GM12878 (cell line): ENCODE results near the gene CDC14B. TPM values are rescaled to one million over a fixed set of nuclear protein-coding genes. Genes with fewer than 3 reads are reported as not detected.

Experiments used
- ATAC-seq: fragments of 200-7000 bp; cut with Tn5 transposase; 3 replicates; pipeline ENCODE4 v1.9.1; 2020; ENCODE audit warnings: mild to moderate bottlenecking, moderate library complexity
- BruUV-seq: library from RNA; stranded (reverse); fragments of 400-500 nt; replicated peaks from 2 replicates; lab custom pipeline; 2021; lab: Mats Ljungman, UMichigan
- CTCF ChIA-PET: fragments of 300-600 bp; sonication (Branson Sonifier 250); formaldehyde crosslinking; extraction: SDS; loops from one replicate; lab custom pipeline; 2021; ENCODE audit warnings: inconsistent platforms; lab: Yijun Ruan, JAX
- POLR2A ChIA-PET: fragments of 350-600 bp; formaldehyde crosslinking; extraction: SDS; loops from one replicate; lab custom pipeline; 2021; ENCODE audit warnings: inconsistent platforms; lab: Charles Lee
- RAD21 ChIA-PET: fragments of 300-600 bp; sonication (Branson Sonifier 250); formaldehyde crosslinking; loops from one replicate; lab custom pipeline; 2023; ENCODE audit warnings: antibody characterized with exemption; ENCODE audit not compliant: unreplicated experiment; lab: Charles Lee
- SMC1A ChIA-PET: fragments of 300-600 bp; sonication (Branson Sonifier 250); formaldehyde crosslinking; loops from one replicate; lab custom pipeline; 2023; ENCODE audit not compliant: unreplicated experiment, uncharacterized antibody; lab: Charles Lee
- DNase-seq: peaks from one replicate; pipeline ENCODE4 v3.0.0-alpha.2; 2011; ENCODE audit warnings: low read depth, low spot score
- FAIRE-seq: peaks from 3 replicates; lab custom pipeline; 2011; peaks lifted over from hg19 to GRCh38; lab: Jason Lieb, UNC
- H2AFZ ChIP-seq: 2 replicates; pipeline ENCODE4 v1.6.0; 2011; ENCODE audit warnings: low read depth, low read length, control low read depth; ENCODE audit not compliant: control insufficient read depth
- H3K27ac ChIP-seq: 2 replicates; pipeline ENCODE4 v1.5.1; 2011; ENCODE audit warnings: control low read depth; ENCODE audit not compliant: control insufficient read depth, insufficient read depth
- H3K27me3 ChIP-seq, 2 experiments: replicated peaks in 1 of 2; 2 replicates each; pipeline versions ENCODE4 v1.6.0 to v1.6.1; 2011; ENCODE audit warnings: low read length in 1 of 2; ENCODE audit not compliant: control insufficient read depth in 2 of 2, insufficient read depth in 2 of 2
- H3K36me3 ChIP-seq, 2 experiments: 2 replicates each; pipeline ENCODE4 v1.5.1; 2011; ENCODE audit warnings: low read length in 1 of 2; ENCODE audit not compliant: control insufficient read depth in 2 of 2, insufficient read depth in 2 of 2
- H3K4me1 ChIP-seq: 2 replicates; pipeline ENCODE4 v1.6.1; 2011; ENCODE audit warnings: mild to moderate bottlenecking, low read length, moderate library complexity, mixed read lengths; ENCODE audit not compliant: control insufficient read depth, insufficient read depth
- H3K4me2 ChIP-seq: 2 replicates; pipeline ENCODE4 v1.6.0; 2011; ENCODE audit warnings: control low read depth; ENCODE audit not compliant: control insufficient read depth, insufficient read depth
- H3K4me3 ChIP-seq: fragments of 200-600 bp; sonication (generic); 2 replicates; pipeline ENCODE4 v1.5.1; 2016
- H3K79me2 ChIP-seq: 2 replicates; pipeline ENCODE4 v1.6.0; 2011; ENCODE audit warnings: low read length; ENCODE audit not compliant: control insufficient read depth, insufficient read depth
- H3K9ac ChIP-seq: 2 replicates; pipeline ENCODE4 v1.8.0; 2011; ENCODE audit warnings: low read length, control low read depth, mixed read lengths; ENCODE audit not compliant: control insufficient read depth, insufficient read depth
- H3K9me3 ChIP-seq: replicated peaks from 3 replicates; pipeline ENCODE4 v1.5.1; 2011; ENCODE audit warnings: mild to moderate bottlenecking, low read length; ENCODE audit not compliant: control insufficient read depth, insufficient read depth
- H4K20me1 ChIP-seq: 2 replicates; pipeline ENCODE4 v1.6.0; 2011; ENCODE audit not compliant: control insufficient read depth, insufficient read depth
- ATF2 ChIP-seq: IDR thresholded peaks from 2 replicates; pipeline ENCODE4 v1.6.1; 2012; ENCODE audit warnings: low read length, inconsistent platforms
- BACH1 ChIP-seq: fragments of 450-650 bp; IDR thresholded peaks from 2 replicates; pipeline ENCODE4 v1.6.1; 2017; ENCODE audit warnings: mild to moderate bottlenecking, borderline replicate concordance
- BCL11A ChIP-seq: IDR thresholded peaks from 2 replicates; pipeline ENCODE4 v1.6.1; 2011; ENCODE audit warnings: low read depth, low read length
- ETV6 ChIP-seq, 2 experiments: fragments of 450-650 bp in 1 of 2; IDR thresholded peaks in 1 of 2; conservative IDR thresholded peaks in 1 of 2; 2 replicates each; pipeline ENCODE4 v1.6.1; 2014; ENCODE audit warnings: antibody characterized with exemption in 1 of 2, borderline replicate concordance in 1 of 2, low read depth in 1 of 2, mild to moderate bottlenecking in 1 of 2, moderate library complexity in 1 of 2
- GATAD2B ChIP-seq: fragments of 450-650 bp; conservative IDR thresholded peaks from 2 replicates; pipeline ENCODE4 v1.6.1; 2017; ENCODE audit warnings: low read depth, mild to moderate bottlenecking, moderate library complexity
- LARP7 ChIP-seq: fragments of 450-650 bp; IDR thresholded peaks from 2 replicates; pipeline ENCODE4 v1.6.1; 2017; ENCODE audit warnings: mild to moderate bottlenecking
- MXI1 ChIP-seq: fragments of 150-350 bp; IDR thresholded peaks from 2 replicates; pipeline ENCODE4 v1.6.1; 2011; ENCODE audit warnings: low read depth, mild to moderate bottlenecking, inconsistent platforms, low read length, improper control_type of control experiment
- MYB ChIP-seq: fragments of 150-350 bp; IDR thresholded peaks from 2 replicates; pipeline ENCODE4 v1.6.1; 2014; ENCODE audit warnings: mild to moderate bottlenecking, low read depth, low read length, borderline replicate concordance
- NBN ChIP-seq: fragments of 450-650 bp; IDR thresholded peaks from 2 replicates; pipeline ENCODE4 v1.6.1; 2016
- NFIC ChIP-seq: IDR thresholded peaks from 2 replicates; pipeline ENCODE4 v1.6.1; 2012; ENCODE audit warnings: low read depth, mild to moderate bottlenecking, inconsistent platforms, low read length, moderate library complexity
- PAX8 ChIP-seq: fragments of 450-650 bp; IDR thresholded peaks from 2 replicates; pipeline ENCODE4 v1.6.1; 2017; ENCODE audit warnings: mild to moderate bottlenecking, moderate library complexity
- PBX3 ChIP-seq: IDR thresholded peaks from 2 replicates; pipeline ENCODE4 v1.6.1; 2011; ENCODE audit warnings: mild to moderate bottlenecking, low read depth, low read length, moderate library complexity; ENCODE audit not compliant: insufficient replicate concordance
- PML ChIP-seq: IDR thresholded peaks from 2 replicates; pipeline ENCODE4 v1.6.1; 2012; ENCODE audit warnings: low read length, inconsistent platforms
- POLR2A ChIP-seq: IDR thresholded peaks from 2 replicates; pipeline ENCODE4 v1.6.1; 2011; ENCODE audit warnings: low read depth, mild to moderate bottlenecking, low read length
- POU2F2 ChIP-seq: IDR thresholded peaks from 3 replicates; pipeline ENCODE4 v1.6.1; 2011; ENCODE audit warnings: low read depth, mild to moderate bottlenecking, low read length, borderline replicate concordance
- RELA ChIP-seq: fragments of 450-650 bp; IDR thresholded peaks from 2 replicates; pipeline ENCODE4 v1.8.0; 2014; ENCODE audit warnings: borderline replicate concordance; ENCODE audit not compliant: partially characterized antibody
- RELB ChIP-seq: fragments of 450-650 bp; IDR thresholded peaks from 2 replicates; pipeline ENCODE4 v1.6.1; 2017; ENCODE audit warnings: low read depth, mild to moderate bottlenecking, moderate library complexity
- SPI1 ChIP-seq: IDR thresholded peaks from 2 replicates; pipeline ENCODE4 v1.6.1; 2011; ENCODE audit warnings: low read depth, mild to moderate bottlenecking, low read length, moderate library complexity, borderline replicate concordance; ENCODE audit not compliant: insufficient read depth
- SREBF1 ChIP-seq: IDR thresholded peaks from 2 replicates; pipeline ENCODE4 v1.6.1; 2012; ENCODE audit warnings: mild to moderate bottlenecking, low read length
- SUZ12 ChIP-seq: fragments of 200-600 bp; sonication (generic); IDR thresholded peaks from one replicate; pipeline ENCODE4 v1.6.1; 2018; ENCODE audit warnings: antibody characterized with exemption, mild to moderate bottlenecking; ENCODE audit not compliant: unreplicated experiment
- ZBED1 ChIP-seq: IDR thresholded peaks from 2 replicates; pipeline ENCODE4 v1.6.1; 2016; ENCODE audit warnings: borderline replicate concordance
- ZNF384 ChIP-seq: IDR thresholded peaks from 2 replicates; pipeline ENCODE4 v1.6.1; 2012; ENCODE audit warnings: low read depth, mild to moderate bottlenecking, low read length, improper control_type of control experiment, borderline replicate concordance
- WGBS: methylation state at CpG from one replicate; pipeline ENCODE4 v1.1.6; 2016; ENCODE audit warnings: low lambda C conversion rate; ENCODE audit not compliant: insufficient replicate concordance, insufficient coverage; ENCODE audit errors: missing lambda C conversion rate; 5-methylcytosine and 5-hydroxymethylcytosine counted together
- in situ Hi-C: fragments of 300-500 bp; cut with MboI; formaldehyde crosslinking; loops from 9 replicates; pipeline ENCODE4 v1.14.3; 2018; ENCODE audit warnings: mixed read lengths
- intact Hi-C: fragments of 100-400 bp; cut with micrococcal nuclease; formaldehyde crosslinking; loops from one replicate; pipeline ENCODE4 v1.14.2; 2022; ENCODE audit not compliant: unreplicated experiment
- polyA plus RNA-seq, 11 experiments: library from polyadenylated mRNA; depleted of rRNA in 4 of 11; unstranded in 6 of 11; stranded (reverse) in 5 of 11; fragments of >200 nt; fragmentation: Nextera tagmentation in 4 of 11; fragmentation: Illumina TruSeq in 1 of 11; extraction: Ambion mirVana in 4 of 11; extraction: Trizol in 1 of 11; gene quantifications; 1 replicate in 1 of 11; 2 replicates in 10 of 11; pipeline versions ENCODE4 v1.2.1 to v1.2.3, GENCODE V29; 2011 to 2016; ENCODE audit warnings: inconsistent platforms in 2 of 11, missing spikeins in 2 of 11, low read depth in 1 of 11
- total RNA-seq, 4 experiments: library from RNA; depleted of rRNA in 3 of 4; stranded (reverse); fragments of >200 nt in 3 of 4; fragmentation: Illumina TruSeq in 1 of 4; extraction: Trizol in 1 of 4; gene quantifications; 2 replicates each; pipeline versions ENCODE4 v1.2.1 to v1.2.3, GENCODE V29; 2013 to 2021

The CDC14B gene
- total and polyA plus RNA-seq, 10 of the 15 experiments (the other 5 are each of a cell fraction or from before 2014, with no cell fraction given), result 3.7 to 11.7 (median 6.2) TPM

- H3K9ac ChIP-seq, result peak overlapping the region; percentile 84
- BruUV-seq, result no TSS peak
- intact Hi-C loops (loop anchor here (2.0 to 10.0 kb wide), 4 partner anchors 82 to 152 kb away; partner anchors contain the start of genes HABP4 and ZNF367), in situ Hi-C loops (no loop called here)
- WGBS, result 14% methylated on average over 20 of the region's 20 CpGs
- H3K9me3 ChIP-seq, result no peaks in the 10 kb centered on the region
- H3K27me3 ChIP-seq, result no peaks in the 10 kb centered on the region
- DNase-seq (no peak), ATAC-seq (peak; percentile 67), FAIRE-seq (no peak)
- peak overlapping the region; percentile 46 for H3K27ac ChIP-seq
- H3K36me3 ChIP-seq, result no peaks in the 10 kb centered on the region
- ChIA-PET POLR2A (interaction anchor here (0.6 to 2.0 kb wide), 4 partner anchors 82 to 709 kb away, joined by 3 to 8 read pairs (median 4); no protein-coding TSS in a partner anchor), SMC1A (interaction anchor here (0.7 to 7.1 kb wide), 8 partner anchors 12 to 241 kb away, joined by 3 to 38 read pairs (median 4); partner anchors contain the start of gene HABP4), RAD21 (interaction anchor here (0.6 to 4.5 kb wide), 9 partner anchors 10 to 240 kb away, joined by 3 to 30 read pairs (median 5); partner anchors contain the start of gene HABP4), CTCF (interaction anchor here (0.6 to 3.0 kb wide), 10 partner anchors 11 to 240 kb away, joined by 3 to 20 read pairs (median 4); partner anchors contain the start of gene HABP4)
- H3K4me2 ChIP-seq, result peak overlapping the region; percentile 98
- H3K4me3 ChIP-seq, result peak overlapping the region; percentile 80
- peak overlapping the region; percentile 88 for H2AFZ ChIP-seq
- H3K79me2 ChIP-seq, result no peaks in the 10 kb centered on the region
- peaks cover 3% of the 10 kb centered on the region for H3K4me1 ChIP-seq
- no peaks in the 10 kb centered on the region for H4K20me1 ChIP-seq
- no peak for TF ChIP-seq RELB
- TF ChIP-seq ATF2, result no peak
- no peak for TF ChIP-seq NFIC
- no peak for TF ChIP-seq NBN
- no peak for TF ChIP-seq ZNF384
- peak; percentile 32; the same call in 1 of the 2 replicates for TF ChIP-seq POLR2A
- TF ChIP-seq SPI1, result no peak
- no peak for TF ChIP-seq SUZ12
- no peak for TF ChIP-seq SREBF1
- no peak for TF ChIP-seq POU2F2
- TF ChIP-seq ETV6 (conservative IDR thresholded peaks at IDR 0.05 in 1 of 2, IDR thresholded peaks at IDR 0.05 in 1 of 2; ENCODE audit: borderline replicate concordance in 1 of 2, low read depth in 1 of 2), result no peak
- TF ChIP-seq MXI1, result no peak
- no peak for TF ChIP-seq PML
- TF ChIP-seq PAX8, result no peak
- no peak for TF ChIP-seq BCL11A
- TF ChIP-seq BACH1, result 0 out of 2 replicates have a peak, but pooled peaks have one; percentile 5
- TF ChIP-seq ZBED1, result no peak
- TF ChIP-seq RELA, result no peak
- peak; percentile 9; the same call in 1 of the 2 replicates for TF ChIP-seq GATAD2B
- no peak for TF ChIP-seq PBX3
- TF ChIP-seq LARP7, result peak; percentile 66; the same call in 1 of the 2 replicates
- no peak for TF ChIP-seq MYB
Observed at GRCh38 chr9:96567203-96567700, 52.4 kb downstream of the CDC14B start.
